ENCODE data around the gene PKIG.
"Not testable (repeated sequence)": the region's sequence is repeated elsewhere in the genome, so short reads cannot be mapped to it uniquely, and the experiment has no call there.

The PKIG gene

DNA sequence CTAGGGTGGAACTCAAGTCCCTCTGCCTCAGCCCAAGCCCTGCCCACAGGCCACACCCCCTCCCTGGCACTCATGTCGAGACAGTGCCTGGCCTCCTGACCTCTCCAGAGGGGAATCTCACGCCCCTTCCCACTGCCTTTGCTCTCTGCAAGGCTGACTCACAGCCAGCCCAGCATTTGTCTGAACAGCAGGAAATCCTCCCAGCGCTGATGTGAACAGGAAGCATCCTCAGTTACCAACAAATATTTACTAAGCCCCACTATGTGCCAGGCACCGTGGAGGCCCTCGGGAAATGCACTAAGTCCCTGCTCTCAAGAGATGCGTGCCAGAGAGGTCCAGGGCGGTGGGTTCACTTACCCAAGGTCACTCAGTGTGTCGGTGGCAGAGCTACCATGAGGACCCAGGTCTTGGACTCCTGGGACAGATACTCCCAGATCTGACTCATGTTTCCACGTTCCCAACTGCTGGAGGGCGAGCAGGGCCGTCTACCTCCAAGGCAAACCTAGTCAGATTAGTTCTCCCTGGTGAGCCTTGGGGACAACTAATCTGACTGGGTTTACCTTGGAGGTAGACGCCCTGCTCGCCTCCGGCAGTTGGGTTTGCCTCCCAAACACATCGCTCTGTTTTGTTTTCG, 61.3 kb downstream of the PKIG start:
- peak; percentile 59 for DNase-seq

DNA sequence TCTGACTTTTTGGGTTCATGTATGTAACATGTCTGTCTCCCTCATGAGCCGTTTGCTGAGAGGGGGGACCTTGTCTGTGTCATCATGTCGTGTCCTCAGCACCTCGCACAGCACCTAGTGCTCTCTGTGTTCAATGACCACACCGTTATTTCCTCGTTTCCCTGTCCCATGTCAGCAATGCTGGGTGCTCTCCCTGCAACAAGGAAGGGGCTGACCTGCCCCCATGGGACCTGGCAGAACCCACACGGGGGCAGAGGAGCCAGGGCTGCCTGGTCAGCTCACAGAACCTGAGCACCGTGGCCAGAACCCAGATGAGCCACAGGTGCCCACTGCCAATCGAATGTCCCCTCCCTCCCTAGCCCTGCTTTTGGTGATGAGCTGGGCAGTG, 61.8 kb downstream of the PKIG start:
- no peak for DNase-seq

DNA sequence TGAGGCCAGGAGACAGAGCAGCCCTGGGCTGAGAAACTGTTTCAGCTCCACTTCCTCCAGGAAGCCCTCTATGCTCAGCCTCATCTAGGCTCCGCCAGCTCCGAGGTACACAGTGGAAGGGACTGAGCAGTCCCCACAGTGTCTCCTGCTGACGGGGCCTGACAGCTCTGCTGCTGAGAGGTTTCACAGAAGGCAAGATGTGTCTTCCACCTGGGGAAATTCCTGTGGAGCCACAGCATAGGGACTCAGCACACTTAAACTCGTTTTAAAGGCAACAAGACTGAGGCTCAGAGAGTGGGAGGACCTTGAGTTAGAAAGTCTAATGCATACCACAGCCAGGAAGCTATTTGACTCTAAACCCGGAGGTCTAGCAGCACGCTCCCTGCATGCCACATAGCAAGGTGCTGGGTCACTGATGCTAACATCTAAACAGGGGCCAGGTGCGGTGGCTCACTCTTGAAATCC, 62.3 kb downstream of the PKIG start:
- peak; percentile 54 for DNase-seq

DNA sequence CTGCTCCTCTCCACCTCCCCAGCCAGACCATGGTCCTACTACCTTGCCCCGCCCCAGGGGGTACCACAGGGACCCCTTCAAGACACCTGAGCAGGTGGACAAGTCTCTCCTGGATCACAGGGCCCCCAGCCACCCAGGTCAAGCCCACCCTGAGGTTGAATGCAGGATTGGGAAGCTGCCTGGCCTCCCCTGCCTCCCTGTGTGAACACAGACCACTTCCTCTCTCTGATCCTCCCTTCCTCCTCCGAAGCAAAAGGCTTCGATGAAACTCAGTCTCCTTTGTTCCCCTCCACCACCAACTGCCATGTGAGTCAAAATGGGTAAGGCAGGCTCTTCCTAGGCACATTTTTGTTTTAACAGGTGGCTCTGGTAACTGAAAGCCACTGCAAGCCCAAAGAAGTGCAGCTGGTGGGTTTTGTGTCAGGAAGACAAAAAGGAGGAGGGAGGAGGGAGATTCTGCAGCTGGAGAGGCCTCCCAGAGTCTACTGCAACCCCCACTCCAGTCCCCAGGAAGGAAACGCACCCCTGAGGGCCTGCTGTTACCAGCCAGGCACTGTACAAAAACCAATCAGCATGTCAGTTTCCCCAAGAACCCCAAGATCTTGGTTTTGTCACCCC, 63.8 kb downstream of the PKIG start:
- peak; percentile 47 for DNase-seq

GRCh38 chr20:44646641-44647274, 64.4 kb downstream of the PKIG start:
- DNase-seq, result no peak

GRCh38 chr20:44648068-44648467, 65.7 kb downstream of the PKIG start:
- DNase-seq, result no peak

DNA sequence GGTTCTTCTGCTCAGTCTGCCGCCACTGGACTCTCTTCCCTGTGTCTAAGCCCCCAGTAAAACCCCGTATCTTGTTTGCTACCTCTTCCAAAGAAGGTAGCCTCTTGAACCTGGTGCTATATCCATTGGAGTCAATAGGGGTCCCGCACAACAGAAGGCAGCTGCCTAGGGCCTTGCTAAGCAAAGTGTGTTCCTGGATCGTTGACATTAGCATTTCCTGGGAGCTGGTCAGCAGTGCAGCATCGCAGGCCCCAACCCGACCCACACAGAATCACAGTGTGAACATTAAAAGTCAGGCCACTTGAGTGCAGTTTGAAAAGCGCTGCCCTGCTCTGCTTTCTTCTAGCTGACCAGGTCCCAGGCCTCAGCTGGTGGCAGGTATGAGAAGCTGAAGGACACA, 66.2 kb downstream of the PKIG start:
- DNase-seq, result no peak

DNA sequence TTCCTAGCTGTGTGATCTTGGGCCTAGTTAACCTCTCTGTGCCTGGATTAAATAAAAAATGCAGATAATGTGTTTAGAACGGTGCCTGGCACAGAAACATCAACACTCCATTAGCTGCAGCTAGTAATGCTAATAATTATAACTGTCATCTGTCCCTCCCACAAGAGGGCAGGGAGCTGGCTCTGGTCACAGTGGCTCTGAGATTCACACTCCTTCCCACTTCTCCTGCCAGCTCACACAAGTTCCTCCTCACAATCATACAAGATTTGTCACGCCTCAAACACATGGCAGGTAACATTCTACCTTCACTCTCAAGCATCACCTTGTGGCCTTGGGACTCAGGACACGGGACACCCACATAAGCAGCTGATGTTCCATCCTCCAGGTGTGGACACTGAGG, 66.7 kb downstream of the PKIG start:
- no peak for DNase-seq

- no peak for DNase-seq
These were observed 67.6 kb downstream of the PKIG start for GRCh38 chr20:44649976-44650375.

- peak; percentile 61 for DNase-seq
These were observed 68.5 kb downstream of the PKIG start for GRCh38 chr20:44650771-44651433.

- no peak for DNase-seq
These were observed 69.0 kb downstream of the PKIG start for GRCh38 chr20:44651434-44651683.

DNA sequence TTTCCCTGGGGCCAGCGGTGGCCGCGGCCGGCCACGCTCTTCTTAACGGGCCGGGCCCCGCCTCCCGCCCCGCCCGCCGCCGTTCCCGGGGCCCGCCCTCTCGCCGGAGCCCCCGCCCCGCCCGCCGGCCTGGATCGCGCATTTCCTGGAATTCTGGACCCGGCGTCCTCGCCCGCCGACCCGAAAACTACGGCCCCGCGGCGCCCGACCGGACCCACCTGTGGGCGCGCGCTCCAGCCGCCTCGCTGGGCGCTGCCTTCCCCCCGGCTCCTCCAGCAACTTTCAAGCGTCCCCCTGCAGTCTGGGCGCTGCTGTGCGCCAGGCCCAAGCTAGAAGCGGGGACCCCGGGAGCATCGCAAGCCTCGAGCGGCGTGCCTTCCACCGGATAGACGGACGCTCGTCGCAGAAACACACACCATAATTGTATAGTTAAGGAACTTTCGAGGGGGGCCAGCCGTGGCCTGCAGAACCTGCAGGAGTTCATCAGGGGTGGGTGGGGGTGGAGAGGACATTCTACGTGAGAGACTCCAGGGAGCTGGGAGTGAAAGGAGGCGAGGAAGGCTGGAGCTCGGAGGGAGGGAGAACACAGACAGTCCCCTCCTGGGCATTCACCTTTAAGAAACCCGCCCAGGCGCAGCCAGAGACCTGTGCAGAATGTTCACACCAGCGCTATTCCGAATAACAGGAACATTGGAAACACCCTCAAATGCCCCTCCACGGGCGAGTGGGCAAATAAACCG, 69.5 kb downstream of the PKIG start, which contains the start of gene ADA:
ADA (minus strand) TSS at position 16 of the 740 bp plus-strand sequence. CDS start 92 bp downstream, outside the sequence.
- peak; percentile 62 for DNase-seq

DNA sequence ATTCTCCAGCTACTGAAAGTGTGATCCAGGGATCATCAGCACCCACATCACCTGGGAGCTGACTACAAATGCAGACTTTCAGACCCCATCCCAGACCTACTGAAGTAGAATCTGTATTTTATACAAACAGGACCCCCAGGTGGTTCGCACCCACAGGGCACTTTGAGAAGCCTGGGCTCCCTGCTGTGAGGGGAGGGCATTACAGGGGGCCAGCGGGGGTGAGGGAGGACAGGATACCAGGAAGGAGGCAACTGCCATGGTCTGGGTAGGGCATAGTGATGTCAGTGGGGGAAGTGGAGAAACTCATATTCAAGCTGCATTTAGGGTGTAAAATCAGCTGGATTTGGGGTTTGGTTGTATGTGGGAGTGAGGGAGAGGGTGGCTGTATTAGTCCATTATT, 71.2 kb downstream of the PKIG start:
- DNase-seq, result no peak

DNA sequence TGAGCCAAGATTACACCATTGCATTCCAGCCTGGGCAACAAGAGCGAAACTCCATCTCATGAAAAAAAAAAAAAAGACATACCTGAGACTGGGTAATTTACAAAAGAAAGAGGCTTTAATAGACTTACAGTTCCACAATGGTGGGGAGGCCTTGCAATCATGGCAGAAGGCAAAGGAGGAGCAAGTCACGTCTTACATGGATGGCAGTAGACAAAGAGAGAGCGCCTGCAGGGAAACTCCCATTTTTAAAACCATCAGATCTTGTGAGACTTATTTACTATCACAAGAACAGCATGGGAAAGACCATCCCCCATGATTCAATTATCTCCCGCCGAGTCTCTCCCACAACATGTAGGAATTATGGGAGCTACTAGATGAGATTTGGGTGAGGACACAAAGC, 71.8 kb downstream of the PKIG start:
- not testable (repeated sequence) for DNase-seq

DNA sequence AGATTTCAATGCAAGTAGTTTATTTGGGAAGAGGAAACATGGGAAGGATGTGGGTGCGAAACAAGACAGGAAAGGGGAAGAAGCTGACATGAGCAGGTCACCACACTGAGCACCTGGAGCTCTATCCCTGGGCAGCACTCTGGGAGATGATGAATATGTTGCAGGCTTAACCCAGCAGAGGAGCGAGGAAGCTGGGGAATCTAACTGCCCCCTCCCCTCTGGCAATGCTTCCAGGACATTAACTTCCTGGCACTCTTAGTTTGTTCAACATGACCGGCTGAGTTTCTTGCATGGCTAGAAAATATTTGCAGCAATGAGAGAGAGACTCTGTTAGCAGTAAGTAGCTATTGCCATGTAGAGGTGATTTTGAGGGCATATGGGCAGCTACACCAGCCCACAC, 74.1 kb downstream of the PKIG start:
- no peak for DNase-seq

- DNase-seq, result no peak
These were observed 75.5 kb downstream of the PKIG start for GRCh38 chr20:44657875-44658274.

- DNase-seq, result no peak
These were observed 76.4 kb downstream of the PKIG start for GRCh38 chr20:44658810-44659209.

GRCh38 chr20:44659931-44660330, 77.6 kb downstream of the PKIG start:
- no peak for DNase-seq

DNA sequence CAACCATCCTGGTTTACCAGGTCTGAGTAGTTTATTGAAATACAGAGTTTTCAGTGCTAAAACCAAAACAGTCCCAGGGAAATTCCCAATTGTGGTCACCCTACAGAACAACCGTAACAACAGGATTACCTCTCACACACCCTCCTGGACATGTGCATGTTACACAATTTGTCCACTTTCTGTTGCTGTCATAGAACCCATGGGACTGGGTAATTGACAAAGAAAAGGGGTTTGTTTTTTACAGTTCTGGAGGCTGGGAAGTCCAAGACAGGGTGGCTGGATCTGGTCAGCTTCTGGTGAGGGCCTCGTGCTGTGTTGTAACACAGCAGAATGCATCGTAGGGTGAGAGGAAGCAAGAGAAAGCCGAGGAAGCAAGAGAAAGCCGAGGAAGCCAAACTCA, 78.2 kb downstream of the PKIG start:
- no peak for DNase-seq

DNA sequence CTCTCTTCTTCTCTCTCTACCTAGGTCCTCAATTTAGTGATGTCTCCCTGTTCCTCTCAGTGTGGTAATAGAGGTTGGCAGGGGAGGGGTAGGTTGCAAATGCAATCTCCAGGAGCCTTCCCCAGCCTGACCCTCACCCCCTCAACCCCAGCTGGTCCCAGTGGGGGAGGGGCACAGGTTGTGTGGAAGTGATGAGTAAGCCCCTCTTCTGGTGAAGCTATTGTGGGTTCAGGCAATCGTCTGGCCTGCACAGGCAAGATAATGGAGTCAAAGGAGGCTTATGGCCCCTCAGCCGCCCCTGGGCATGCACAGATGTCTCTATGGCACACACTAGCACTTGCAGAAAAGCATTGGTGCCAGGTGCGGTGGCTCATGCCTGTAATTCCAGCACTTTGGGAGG, 79.9 kb downstream of the PKIG start:
- no peak for DNase-seq

DNA sequence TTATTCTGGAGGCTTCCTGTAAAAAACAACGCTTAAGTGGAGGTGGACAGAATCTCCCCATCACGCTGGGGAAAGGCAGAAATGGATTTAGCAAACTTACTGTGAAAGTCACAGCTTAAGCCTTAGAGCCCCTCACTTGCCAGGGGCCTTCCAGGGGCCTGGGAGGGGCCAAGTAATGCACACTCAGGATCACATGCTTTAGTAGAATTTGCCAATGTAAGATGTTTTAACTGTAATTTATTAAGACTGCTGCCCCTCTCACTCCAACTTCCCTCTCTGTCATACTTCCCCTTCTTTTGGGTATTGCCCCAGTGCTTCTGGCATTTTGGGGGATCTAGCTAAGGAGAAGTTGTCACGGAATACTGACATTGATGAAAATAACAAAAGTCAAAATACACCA, 81.8 kb downstream of the PKIG start:
- DNase-seq, result no peak

DNA sequence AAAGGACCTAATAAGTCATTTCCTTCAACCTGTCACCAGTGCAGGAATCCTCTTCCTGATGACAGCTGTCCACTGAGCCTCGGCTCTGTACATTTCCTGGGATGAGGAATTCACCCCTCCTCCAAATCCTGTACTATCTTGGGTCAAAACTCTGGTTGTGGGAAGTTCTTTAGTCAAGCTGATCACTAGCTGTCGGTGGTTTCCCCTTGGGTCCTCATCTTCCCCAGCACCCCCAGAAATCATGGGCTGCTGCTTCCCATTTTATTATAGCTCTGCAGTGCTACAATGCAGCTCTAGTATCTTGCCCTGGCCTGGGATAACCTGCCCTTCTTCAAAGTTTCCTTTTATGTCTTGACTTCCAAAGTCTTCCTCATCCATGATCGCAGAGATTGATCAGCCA, 83.7 kb downstream of the PKIG start:
- no peak for DNase-seq

Measured in stimulated activated CD8-positive, alpha-beta memory T cell treated with anti-CD3 and anti-CD28 coated beads, Interleukin-4, amount 100 ng/mL, for 48 hours (primary cell).